ENCODE measurements around the gene CEMIP2.

DNA sequence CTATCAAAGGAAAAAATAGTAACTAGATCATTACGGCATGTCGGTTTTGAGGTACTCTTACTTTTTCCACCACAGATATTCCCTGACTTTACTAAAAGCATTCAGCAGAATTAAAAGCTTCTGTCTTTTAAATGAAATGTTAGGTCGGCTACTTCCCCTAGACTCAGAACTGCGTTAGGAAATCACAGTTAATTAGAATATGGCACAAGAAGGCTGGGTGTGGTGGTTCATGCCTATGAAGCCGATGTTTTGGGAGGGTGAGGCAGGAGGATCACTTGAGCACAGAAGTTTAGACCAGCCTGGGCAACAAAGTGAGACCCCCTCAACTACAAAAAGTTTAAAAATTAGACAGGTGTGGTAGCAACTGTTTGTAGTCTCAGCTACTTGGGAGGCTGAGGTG is 24.4 kb downstream of the CEMIP2 start:
- TF ChIP-seq POLR2A (IDR thresholded peaks at IDR 0.05) (no peak), POLR2AphosphoS5 (IDR thresholded peaks at IDR 0.05) (no peak), EP300 (IDR thresholded peaks at IDR 0.05) (no peak)
- TF ChIP-seq, protein P1, sequence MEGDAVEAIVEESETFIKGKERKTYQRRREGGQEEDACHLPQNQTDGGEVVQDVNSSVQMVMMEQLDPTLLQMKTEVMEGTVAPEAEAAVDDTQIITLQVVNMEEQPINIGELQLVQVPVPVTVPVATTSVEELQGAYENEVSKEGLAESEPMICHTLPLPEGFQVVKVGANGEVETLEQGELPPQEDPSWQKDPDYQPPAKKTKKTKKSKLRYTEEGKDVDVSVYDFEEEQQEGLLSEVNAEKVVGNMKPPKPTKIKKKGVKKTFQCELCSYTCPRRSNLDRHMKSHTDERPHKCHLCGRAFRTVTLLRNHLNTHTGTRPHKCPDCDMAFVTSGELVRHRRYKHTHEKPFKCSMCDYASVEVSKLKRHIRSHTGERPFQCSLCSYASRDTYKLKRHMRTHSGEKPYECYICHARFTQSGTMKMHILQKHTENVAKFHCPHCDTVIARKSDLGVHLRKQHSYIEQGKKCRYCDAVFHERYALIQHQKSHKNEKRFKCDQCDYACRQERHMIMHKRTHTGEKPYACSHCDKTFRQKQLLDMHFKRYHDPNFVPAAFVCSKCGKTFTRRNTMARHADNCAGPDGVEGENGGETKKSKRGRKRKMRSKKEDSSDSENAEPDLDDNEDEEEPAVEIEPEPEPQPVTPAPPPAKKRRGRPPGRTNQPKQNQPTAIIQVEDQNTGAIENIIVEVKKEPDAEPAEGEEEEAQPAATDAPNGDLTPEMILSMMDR (IDR thresholded peaks at IDR 0.05) = no peak

Measured in sigmoid colon (tissue), 4 donors.